ENCODE results near the gene PSG4.

DNA sequence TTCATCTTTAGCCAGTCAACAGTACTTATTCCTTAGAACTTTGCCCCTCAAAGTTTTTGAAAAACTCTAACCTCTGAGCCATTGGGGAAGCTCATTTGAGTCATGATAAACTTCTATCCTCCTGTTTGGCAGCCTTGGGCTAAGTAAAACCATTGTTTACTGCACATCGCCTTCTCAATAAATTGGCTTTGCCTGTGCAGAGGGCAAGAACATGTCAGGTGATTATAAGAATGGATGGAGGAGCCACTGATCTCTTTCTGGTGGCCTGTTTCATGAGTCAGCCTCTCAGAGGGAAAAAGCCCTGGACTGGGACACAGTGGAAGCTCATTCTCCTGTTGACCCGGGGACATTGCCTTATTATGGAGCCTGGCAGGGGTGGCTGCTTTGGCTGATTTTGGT lies 19.4 kb upstream of the PSG4 start:
- TF ChIP-seq, protein P1, sequence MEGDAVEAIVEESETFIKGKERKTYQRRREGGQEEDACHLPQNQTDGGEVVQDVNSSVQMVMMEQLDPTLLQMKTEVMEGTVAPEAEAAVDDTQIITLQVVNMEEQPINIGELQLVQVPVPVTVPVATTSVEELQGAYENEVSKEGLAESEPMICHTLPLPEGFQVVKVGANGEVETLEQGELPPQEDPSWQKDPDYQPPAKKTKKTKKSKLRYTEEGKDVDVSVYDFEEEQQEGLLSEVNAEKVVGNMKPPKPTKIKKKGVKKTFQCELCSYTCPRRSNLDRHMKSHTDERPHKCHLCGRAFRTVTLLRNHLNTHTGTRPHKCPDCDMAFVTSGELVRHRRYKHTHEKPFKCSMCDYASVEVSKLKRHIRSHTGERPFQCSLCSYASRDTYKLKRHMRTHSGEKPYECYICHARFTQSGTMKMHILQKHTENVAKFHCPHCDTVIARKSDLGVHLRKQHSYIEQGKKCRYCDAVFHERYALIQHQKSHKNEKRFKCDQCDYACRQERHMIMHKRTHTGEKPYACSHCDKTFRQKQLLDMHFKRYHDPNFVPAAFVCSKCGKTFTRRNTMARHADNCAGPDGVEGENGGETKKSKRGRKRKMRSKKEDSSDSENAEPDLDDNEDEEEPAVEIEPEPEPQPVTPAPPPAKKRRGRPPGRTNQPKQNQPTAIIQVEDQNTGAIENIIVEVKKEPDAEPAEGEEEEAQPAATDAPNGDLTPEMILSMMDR (IDR thresholded peaks at IDR 0.05): no peak
- TF ChIP-seq POLR2A (IDR thresholded peaks at IDR 0.05; ENCODE audit: low read depth) (no peak), EP300 (IDR thresholded peaks at IDR 0.05) (no peak), POLR2AphosphoS5 (IDR thresholded peaks at IDR 0.05) (no peak)

Measured in esophagus muscularis mucosa (tissue), 4 donors.